HEK293 (cell line): Measurements from ENCODE around the gene CCDC78.

Source experiments
- EGR2 ChIP-seq: fragments of 450-650 bp; formaldehyde crosslinking; IDR thresholded peaks from 2 replicates; pipeline ENCODE4 v1.5.1; 2016; ENCODE audit warnings: low read depth, missing biosample characterization, missing genetic modification characterization
- HOXD13 ChIP-seq: sonication (generic); formaldehyde crosslinking; IDR thresholded peaks from 2 replicates; pipeline ENCODE4 v1.8.0; 2022; ENCODE audit warnings: missing genetic modification reagents, borderline replicate concordance
- REST ChIP-seq: fragments of 450-650 bp; formaldehyde crosslinking; IDR thresholded peaks from 2 replicates; pipeline ENCODE4 v1.5.1; 2016; ENCODE audit warnings: missing biosample characterization, missing genetic modification characterization
- SCRT1 ChIP-seq: fragments of 450-650 bp; formaldehyde crosslinking; IDR thresholded peaks from 2 replicates; pipeline ENCODE4 v1.5.1; 2016; ENCODE audit warnings: missing biosample characterization, missing genetic modification characterization, borderline replicate concordance
- SCRT2 ChIP-seq: fragments of 450-650 bp; formaldehyde crosslinking; IDR thresholded peaks from 2 replicates; pipeline ENCODE4 v1.5.1; 2016; ENCODE audit warnings: missing biosample characterization, missing genetic modification characterization
- SP7 ChIP-seq: fragments of 450-650 bp; formaldehyde crosslinking; IDR thresholded peaks from 2 replicates; pipeline ENCODE4 v1.5.1; 2016; ENCODE audit warnings: missing biosample characterization, missing genetic modification characterization
- ZBTB17 ChIP-seq: fragments of 450-650 bp; formaldehyde crosslinking; IDR thresholded peaks from 2 replicates; pipeline ENCODE4 v1.5.1; 2016; ENCODE audit warnings: missing biosample characterization, missing genetic modification characterization
- ZBTB20 ChIP-seq: fragments of 450-650 bp; formaldehyde crosslinking; IDR thresholded peaks from 2 replicates; pipeline ENCODE4 v1.5.1; 2016; ENCODE audit warnings: missing biosample characterization, missing genetic modification characterization
- ZBTB26 ChIP-seq: fragments of 450-650 bp; formaldehyde crosslinking; optimal IDR thresholded peaks from 2 replicates; pipeline ENCODE3; 2016; ENCODE audit warnings: missing biosample characterization, mild to moderate bottlenecking, missing genetic modification characterization
- ZBTB48 ChIP-seq: fragments of 450-650 bp; formaldehyde crosslinking; IDR thresholded peaks from 2 replicates; pipeline ENCODE4 v1.5.1; 2016; ENCODE audit warnings: missing biosample characterization, missing genetic modification characterization
- ZBTB6 ChIP-seq: fragments of 450-650 bp; formaldehyde crosslinking; IDR thresholded peaks from 2 replicates; pipeline ENCODE4 v1.5.1; 2017; ENCODE audit warnings: missing biosample characterization, missing genetic modification characterization
- ZFP37 ChIP-seq: fragments of 450-650 bp; formaldehyde crosslinking; IDR thresholded peaks from 2 replicates; pipeline ENCODE4 v1.5.1; 2016; ENCODE audit warnings: missing biosample characterization, missing genetic modification characterization
- ZFP69B ChIP-seq: fragments of 450-650 bp; formaldehyde crosslinking; IDR thresholded peaks from 2 replicates; pipeline ENCODE4 v1.5.1; 2016; ENCODE audit warnings: missing biosample characterization, missing genetic modification characterization
- ZNF146 ChIP-seq: fragments of 450-650 bp; formaldehyde crosslinking; IDR thresholded peaks from 2 replicates; pipeline ENCODE4 v1.5.1; 2016; ENCODE audit warnings: missing biosample characterization, missing genetic modification characterization
- ZNF214 ChIP-seq: fragments of 450-650 bp; formaldehyde crosslinking; IDR thresholded peaks from 2 replicates; pipeline ENCODE4 v1.5.1; 2017; ENCODE audit warnings: missing biosample characterization, mild to moderate bottlenecking, missing genetic modification characterization, borderline replicate concordance
- ZNF239 ChIP-seq: fragments of 450-650 bp; formaldehyde crosslinking; IDR thresholded peaks from 2 replicates; pipeline ENCODE4 v1.5.1; 2016; ENCODE audit warnings: missing biosample characterization, missing genetic modification characterization
- ZNF26 ChIP-seq: fragments of 450-650 bp; formaldehyde crosslinking; IDR thresholded peaks from 2 replicates; pipeline ENCODE4 v1.5.1; 2016; ENCODE audit warnings: missing biosample characterization, missing genetic modification characterization
- ZNF311 ChIP-seq: fragments of 450-650 bp; formaldehyde crosslinking; IDR thresholded peaks from 2 replicates; pipeline ENCODE4 v1.5.1; 2017; ENCODE audit warnings: missing biosample characterization, missing genetic modification characterization, borderline replicate concordance
- ZNF335 ChIP-seq: fragments of 450-650 bp; formaldehyde crosslinking; conservative IDR thresholded peaks from 2 replicates; pipeline ENCODE4 v1.5.1; 2016; ENCODE audit warnings: missing biosample characterization, missing genetic modification characterization
- ZNF341 ChIP-seq: fragments of 450-650 bp; formaldehyde crosslinking; IDR thresholded peaks from 2 replicates; pipeline ENCODE4; 2016; ENCODE audit warnings: low read depth, missing biosample characterization, missing genetic modification characterization
- ZNF404 ChIP-seq: fragments of 450-650 bp; formaldehyde crosslinking; IDR thresholded peaks from 2 replicates; pipeline ENCODE4 v1.5.1; 2017; ENCODE audit warnings: missing biosample characterization, missing genetic modification characterization
- ZNF501 ChIP-seq: fragments of 450-650 bp; formaldehyde crosslinking; IDR thresholded peaks from 2 replicates; pipeline ENCODE4 v1.5.1; 2016; ENCODE audit warnings: missing biosample characterization, missing genetic modification characterization
- ZNF610 ChIP-seq: fragments of 450-650 bp; formaldehyde crosslinking; IDR thresholded peaks from 2 replicates; pipeline ENCODE4 v1.5.1; 2016; ENCODE audit warnings: missing biosample characterization, missing genetic modification characterization, borderline replicate concordance
- ZNF629 ChIP-seq: fragments of 450-650 bp; formaldehyde crosslinking; IDR thresholded peaks from 2 replicates; pipeline ENCODE4 v1.5.1; 2017; ENCODE audit warnings: missing biosample characterization, missing genetic modification characterization
- ZNF645 ChIP-seq: fragments of 450-650 bp; formaldehyde crosslinking; IDR thresholded peaks from 2 replicates; pipeline ENCODE4; 2016; ENCODE audit warnings: missing biosample characterization, missing genetic modification characterization
- ZSCAN16 ChIP-seq: fragments of 450-650 bp; formaldehyde crosslinking; IDR thresholded peaks from 2 replicates; pipeline ENCODE4 v1.5.1; 2016; ENCODE audit warnings: missing biosample characterization, missing genetic modification characterization
- ZSCAN18 ChIP-seq: fragments of 450-650 bp; formaldehyde crosslinking; IDR thresholded peaks from 2 replicates; pipeline ENCODE4 v1.5.1; 2016; ENCODE audit warnings: missing biosample characterization, missing genetic modification characterization
- TF ChIP-seq, protein P1 (sequence below): fragments of 450-650 bp; formaldehyde crosslinking; IDR thresholded peaks from 2 replicates; pipeline ENCODE4 v1.5.1; 2016; ENCODE audit warnings: missing biosample characterization, missing genetic modification characterization

Gene CCDC78

DNA sequence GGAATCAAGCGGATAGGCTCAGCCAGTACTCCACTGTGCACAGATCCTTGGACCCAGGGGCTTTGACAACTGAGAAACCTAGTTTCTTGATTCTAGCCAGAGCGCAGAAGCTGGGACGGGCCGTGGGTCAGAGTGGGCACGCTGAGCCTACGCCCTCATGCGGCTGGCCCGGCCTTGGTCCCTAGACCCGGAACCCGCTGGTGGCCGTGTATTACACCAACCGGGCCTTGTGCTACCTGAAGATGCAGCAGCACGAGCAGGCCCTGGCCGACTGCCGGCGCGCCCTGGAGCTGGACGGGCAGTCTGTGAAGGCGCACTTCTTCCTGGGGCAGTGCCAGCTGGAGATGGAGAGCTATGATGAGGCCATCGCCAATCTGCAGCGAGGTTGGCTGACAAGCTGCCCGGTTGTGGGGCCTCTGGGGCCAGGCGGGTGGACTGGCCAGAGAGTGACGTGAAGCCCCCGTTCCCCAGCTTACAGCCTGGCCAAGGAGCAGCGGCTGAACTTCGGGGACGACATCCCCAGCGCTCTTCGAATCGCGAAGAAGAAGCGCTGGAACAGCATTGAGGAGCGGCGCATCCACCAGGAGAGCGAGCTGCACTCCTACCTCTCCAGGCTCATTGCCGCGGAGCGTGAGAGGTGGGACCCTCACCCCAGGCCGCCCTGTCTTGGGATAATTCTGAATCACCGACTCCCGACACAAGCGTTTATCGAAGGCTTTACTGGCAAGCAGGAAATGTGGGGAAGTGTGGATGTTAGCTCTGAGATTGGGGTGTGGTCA is 45.1 kb downstream of the CCDC78 start (continued):
- TF ChIP-seq REST (tag by site-specific recombination) (peak; percentile 12; the same call in 1 of the 2 replicates), ZBTB6 (tag by site-specific recombination) (peak; percentile 49), ZNF610 (peak; percentile 98), ZNF629 (peak; percentile 76), ZNF335 (tag by site-specific recombination) (peak; percentile 95), ZNF341 (tag by site-specific recombination) (peak; percentile 83), ZNF146 (peak; percentile 2; the same call in 1 of the 2 replicates), ZFP69B (no peak; the same call in 1 of the 2 replicates), ZNF311 (no peak), ZBTB17 (tag by site-specific recombination) (peak; percentile 86), HOXD13 (0 out of 2 replicates have a peak, but pooled peaks have one; percentile 11), ZBTB20 (tag by site-specific recombination) (peak; percentile 9; the same call in 1 of the 2 replicates), ZNF645 (tag by site-specific recombination) (peak; percentile 22; the same call in 1 of the 2 replicates), ZSCAN18 (tag by site-specific recombination) (0 out of 2 replicates have a peak, but pooled peaks have one; percentile 13), ZNF26 (tag by site-specific recombination) (no peak), ZNF214 (tag by site-specific recombination) (no peak), SCRT1 (no peak), ZBTB48 (tag by site-specific recombination) (0 out of 2 replicates have a peak, but pooled peaks have one; percentile 42), ZBTB26 (tag by site-specific recombination) (peak; percentile 47), ZNF501 (tag by site-specific recombination) (0 out of 2 replicates have a peak, but pooled peaks have one; percentile 16), ZNF404 (no peak), ZFP37 (peak; percentile 48; the same call in 1 of the 2 replicates), SP7 (0 out of 2 replicates have a peak, but pooled peaks have one; percentile 9), ZSCAN16 (peak; percentile 89), ZNF239 (tag by site-specific recombination) (no peak), SCRT2 (0 out of 2 replicates have a peak, but pooled peaks have one; percentile 10), EGR2 (peak; percentile 17; the same call in 1 of the 2 replicates)
- TF ChIP-seq, protein P1, sequence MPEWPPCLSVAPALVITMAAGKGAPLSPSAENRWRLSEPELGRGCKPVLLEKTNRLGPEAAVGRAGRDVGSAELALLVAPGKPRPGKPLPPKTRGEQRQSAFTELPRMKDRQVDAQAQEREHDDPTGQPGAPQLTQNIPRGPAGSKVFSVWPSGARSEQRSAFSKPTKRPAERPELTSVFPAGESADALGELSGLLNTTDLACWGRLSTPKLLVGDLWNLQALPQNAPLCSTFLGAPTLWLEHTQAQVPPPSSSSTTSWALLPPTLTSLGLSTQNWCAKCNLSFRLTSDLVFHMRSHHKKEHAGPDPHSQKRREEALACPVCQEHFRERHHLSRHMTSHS (tag by site-specific recombination): no peak
